Endometrial microvascular endothelial cells (primary cell): ENCODE measurements around the gene ATG13. TPM values are rescaled to one million over a fixed set of nuclear protein-coding genes. Genes with fewer than 3 reads are reported as not detected.
"Not testable (repeated sequence)": the region's sequence is repeated elsewhere in the genome, so short reads cannot be mapped to it uniquely, and the experiment has no call there.

Experiments used
- in situ Hi-C: cut with HindIII; loops from 2 replicates; pipeline ENCODE4 v1.10.0; 2017; ENCODE audit warnings: low sequenced_read_pairs, low pct_unique_long_range_greater_than_20kb; ENCODE audit errors: inconsistent ontology term
- total RNA-seq: library from RNA; depleted of rRNA; stranded (reverse); fragments of >200 nt; gene quantifications from one replicate; pipeline ENCODE4 v1.2.3, GENCODE V29; 2015; ENCODE audit errors: inconsistent ontology term

The ATG13 gene
- total RNA-seq, 1 donor from 2014 or later = 87.7 TPM

GRCh38 chr11:46711303-46711702 is 94.0 kb downstream of the ATG13 start:
- in situ Hi-C loops = no loop called here

- in situ Hi-C loops = no loop called here
Observed at GRCh38 chr11:46712874-46713576, 95.7 kb downstream of the ATG13 start.

DNA sequence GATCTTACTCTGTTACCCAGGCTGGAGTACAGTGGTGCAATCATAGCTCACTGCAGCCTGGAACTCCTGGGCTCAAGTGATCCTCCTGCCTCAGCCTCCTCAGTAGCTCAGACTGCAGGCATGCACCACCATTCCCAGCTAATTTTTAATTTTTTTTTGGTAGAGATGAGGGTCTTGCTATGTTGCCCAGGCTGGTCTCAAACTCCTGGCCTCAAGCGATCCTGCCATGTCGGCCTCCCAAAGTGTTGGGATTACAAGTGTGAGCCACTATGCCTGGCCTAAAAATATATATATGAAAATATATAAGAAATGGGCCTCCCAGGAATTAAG is 100.4 kb downstream of the ATG13 start:
- in situ Hi-C loops = not testable (repeated sequence)

- in situ Hi-C loops = no loop called here
Observed at GRCh38 chr11:46718155-46719019, 101.0 kb downstream of the ATG13 start.

DNA sequence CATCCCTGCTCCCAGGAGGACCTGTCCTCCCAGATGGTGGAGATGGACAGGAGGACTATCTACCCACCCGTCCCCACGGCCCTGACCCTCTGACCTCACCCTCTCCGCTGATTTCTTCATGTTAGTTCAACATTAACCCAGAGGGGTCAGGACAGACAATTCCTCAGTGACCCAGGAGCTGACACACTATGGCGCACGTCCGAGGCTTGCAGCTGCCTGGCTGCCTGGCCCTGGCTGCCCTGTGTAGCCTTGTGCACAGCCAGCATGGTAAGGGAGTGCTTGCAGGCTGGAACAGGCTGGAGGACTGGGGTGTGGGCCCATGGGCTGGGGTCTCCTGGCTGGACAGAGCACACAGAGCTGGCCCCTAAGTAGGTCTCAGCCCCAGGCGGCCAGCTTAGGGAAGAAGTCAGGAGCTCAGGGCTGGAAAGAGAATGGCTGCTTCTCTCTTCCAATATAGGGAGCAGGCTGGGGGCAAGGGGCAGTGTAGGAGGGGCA is 101.7 kb downstream of the ATG13 start, which contains the start of gene F2:
Gene F2, plus strand, starts transcription at position 166 of the 495 bp plus-strand sequence. Its CDS starts 23 bp downstream, at position 189.
- in situ Hi-C loops = no loop called here

DNA sequence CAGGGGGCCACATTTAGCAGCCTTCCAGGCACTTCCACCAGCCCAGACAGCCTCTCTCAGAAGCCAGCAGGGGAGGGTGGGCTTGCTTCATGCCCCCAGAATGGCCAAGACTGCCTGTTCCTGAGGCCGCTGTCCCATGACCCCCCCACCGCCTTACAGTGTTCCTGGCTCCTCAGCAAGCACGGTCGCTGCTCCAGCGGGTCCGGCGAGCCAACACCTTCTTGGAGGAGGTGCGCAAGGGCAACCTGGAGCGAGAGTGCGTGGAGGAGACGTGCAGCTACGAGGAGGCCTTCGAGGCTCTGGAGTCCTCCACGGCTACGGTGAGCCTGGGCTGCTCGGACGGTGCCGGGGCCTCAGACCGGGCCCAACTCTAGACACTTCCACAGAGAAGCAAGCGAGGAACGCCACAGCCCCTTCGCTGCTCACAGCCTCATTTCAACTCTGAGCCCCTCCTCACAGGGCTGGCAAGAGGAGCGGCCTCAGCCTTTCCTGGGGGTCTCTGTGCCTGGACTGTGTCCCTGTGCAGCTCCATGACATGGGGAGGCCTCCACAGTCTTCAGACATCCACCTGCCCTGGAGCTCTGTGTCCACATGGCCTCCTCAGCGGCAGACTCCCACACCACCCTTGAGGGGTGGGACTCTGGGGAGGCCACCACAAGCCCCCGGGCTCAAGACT is 102.3 kb downstream of the ATG13 start:
- in situ Hi-C loops = no loop called here

GRCh38 chr11:46721286-46721685 is 103.9 kb downstream of the ATG13 start:
- in situ Hi-C loops = no loop called here

DNA sequence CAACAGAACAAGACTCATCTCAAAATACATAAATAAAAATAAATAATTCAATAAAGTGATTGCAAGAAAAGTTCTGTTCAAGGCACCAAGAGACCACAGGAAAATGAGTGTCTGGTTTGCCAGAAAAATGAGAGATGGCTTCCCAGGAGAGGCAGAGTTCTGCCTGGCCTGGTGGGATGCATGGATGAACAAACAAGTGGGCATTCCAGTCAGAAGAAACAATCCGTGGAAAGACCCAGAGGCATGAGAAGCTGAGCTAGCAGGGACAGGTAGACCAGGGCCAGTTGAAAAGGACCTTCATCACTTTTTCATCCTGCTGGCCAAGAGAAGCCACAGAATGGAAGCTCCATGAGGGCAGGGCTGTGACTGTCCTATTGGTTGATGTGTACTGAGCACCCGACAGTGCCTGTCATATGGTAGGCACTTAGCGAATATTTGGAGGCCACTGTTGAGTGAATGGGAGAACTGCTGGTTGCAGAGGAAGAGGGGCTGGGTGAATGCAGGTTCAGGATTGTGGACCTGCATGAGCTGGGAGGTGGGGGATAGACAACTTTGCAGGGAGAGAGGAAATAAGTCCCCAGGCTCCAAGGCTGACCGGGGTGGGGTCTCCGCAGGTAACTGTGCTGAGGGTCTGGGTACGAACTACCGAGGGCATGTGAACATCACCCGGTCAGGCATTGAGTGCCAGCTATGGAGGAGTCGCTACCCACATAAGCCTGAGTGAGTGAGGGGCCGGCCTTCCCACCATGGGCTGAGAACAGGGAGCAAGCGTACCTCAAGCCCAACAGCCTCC is 105.4 kb downstream of the ATG13 start:
- in situ Hi-C loops = no loop called here

DNA sequence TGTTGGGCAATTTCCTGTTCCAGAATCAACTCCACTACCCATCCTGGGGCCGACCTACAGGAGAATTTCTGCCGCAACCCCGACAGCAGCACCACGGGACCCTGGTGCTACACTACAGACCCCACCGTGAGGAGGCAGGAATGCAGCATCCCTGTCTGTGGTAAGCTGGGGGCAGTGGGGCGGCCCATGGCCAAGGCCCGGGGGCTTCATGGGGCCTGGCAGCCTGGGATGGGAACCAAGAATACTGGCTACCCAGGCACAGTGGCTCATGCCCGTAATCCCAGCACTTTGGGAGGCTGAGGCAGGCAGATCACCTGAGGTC is 106.0 kb downstream of the ATG13 start:
- in situ Hi-C loops = no loop called here

DNA sequence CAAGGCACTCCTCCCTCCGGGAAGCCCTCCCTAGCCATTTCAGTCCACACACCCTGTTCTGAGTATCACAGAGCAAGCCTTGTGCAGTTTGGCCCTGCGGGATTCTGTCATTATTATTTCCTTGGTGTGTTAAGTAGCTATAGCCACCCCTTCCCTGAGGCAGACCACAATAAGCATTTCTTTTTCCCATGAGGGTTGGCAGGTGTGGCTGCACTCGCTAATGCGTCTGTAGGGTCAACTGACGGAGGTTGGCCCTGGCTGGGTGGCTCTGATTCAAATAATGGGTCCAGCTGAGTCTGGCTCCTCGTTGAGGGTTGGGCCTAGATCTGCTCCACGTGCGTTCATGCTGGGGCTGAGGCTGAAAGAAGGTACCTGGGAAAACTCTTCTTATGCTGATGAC is 106.7 kb downstream of the ATG13 start:
- in situ Hi-C loops = no loop called here

Other genes starting within 250 kb of the ATG13 start
- gene MDK, start 235.9 kb upstream of the ATG13 start, total RNA-seq = 93.8 TPM
- gene CHRM4, start 225.8 kb upstream of the ATG13 start, total RNA-seq = not detected
- 40.6 TPM for gene AMBRA1, start 23.5 kb upstream of the ATG13 start, total RNA-seq
- 3.4 TPM for gene HARBI1, start 326 bp upstream of the ATG13 start, total RNA-seq
- gene ARHGAP1, start 83.1 kb downstream of the ATG13 start, total RNA-seq = 29.1 TPM
- 18.0 TPM for gene ZNF408, start 83.5 kb downstream of the ATG13 start, total RNA-seq
- not detected for gene F2, start 101.7 kb downstream of the ATG13 start, total RNA-seq
- gene CKAP5, start 228.7 kb downstream of the ATG13 start, total RNA-seq = 68.5 TPM